ENCODE measurements around the gene DNAJC6.

DNA sequence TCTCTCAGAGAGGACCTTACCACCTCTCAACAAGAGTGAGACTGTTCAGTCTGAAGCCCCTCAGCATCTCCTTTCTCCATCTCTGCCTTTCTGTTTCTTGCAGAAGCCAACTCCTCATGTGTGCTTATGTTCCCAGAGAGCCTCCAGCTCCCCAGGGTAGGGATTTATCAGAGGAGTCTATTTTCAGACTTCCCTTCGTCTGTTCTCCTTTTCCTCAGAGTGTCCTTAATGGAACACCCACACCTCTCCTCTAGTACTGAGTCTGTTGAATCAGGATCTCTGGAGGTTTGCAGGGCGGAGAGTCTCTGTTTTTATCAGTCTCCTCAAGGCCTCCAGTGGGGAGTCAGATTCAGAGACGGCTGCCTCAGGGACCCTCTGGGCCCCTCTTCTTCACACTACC is 25.1 kb upstream of the DNAJC6 start:
- TF ChIP-seq EZH2phosphoT487 (IDR thresholded peaks at IDR 0.05; ENCODE audit: insufficient read depth, low read depth): no peak
- no peak for TF ChIP-seq EZH2 (IDR thresholded peaks at IDR 0.05; ENCODE audit: insufficient read depth, poor library complexity, severe bottlenecking)
